H9 (cell line): ENCODE data around the gene PTPN23. TPM values are rescaled to one million over a fixed set of nuclear protein-coding genes. Genes with fewer than 3 reads are reported as not detected.

Experiments used
- DNase-seq: peaks from one replicate; pipeline ENCODE4 v3.0.0-alpha.2; 2017
- H2AFZ ChIP-seq: one replicate; pipeline ENCODE4 v1.6.1; 2013; ENCODE audit warnings: mild to moderate bottlenecking, low read length, control low read depth, moderate library complexity
- H2AK5ac ChIP-seq: 2 replicates; pipeline ENCODE4 v1.6.1; 2013; ENCODE audit warnings: low read length, control low read depth, mixed read lengths; ENCODE audit not compliant: insufficient read length
- H2BK120ac ChIP-seq: one replicate; pipeline ENCODE4 v1.6.1; 2013; ENCODE audit warnings: low read depth, mild to moderate bottlenecking, low read length, control low read depth, inconsistent platforms; ENCODE audit not compliant: poor library complexity, severe bottlenecking
- H2BK12ac ChIP-seq: 2 replicates; pipeline ENCODE4 v1.6.1; 2013; ENCODE audit warnings: low read length, control low read depth, mixed read lengths, low read depth; ENCODE audit not compliant: insufficient read length
- H2BK15ac ChIP-seq: 2 replicates; pipeline ENCODE4 v1.6.1; 2013; ENCODE audit warnings: low read depth, low read length, control low read depth
- H2BK20ac ChIP-seq: one replicate; pipeline ENCODE4 v1.6.1; 2013; ENCODE audit warnings: low read depth, mild to moderate bottlenecking, low read length, control low read depth, inconsistent platforms; ENCODE audit not compliant: poor library complexity, severe bottlenecking
- H2BK5ac ChIP-seq: 2 replicates; pipeline ENCODE4 v1.6.1; 2013; ENCODE audit warnings: low read length, control low read depth, mixed read lengths; ENCODE audit not compliant: insufficient read length
- H3K14ac ChIP-seq: 2 replicates; pipeline ENCODE4 v1.6.1; 2013; ENCODE audit warnings: low read length, control low read depth; ENCODE audit not compliant: insufficient read depth
- H3K18ac ChIP-seq: 2 replicates; pipeline ENCODE4 v1.6.1; 2013; ENCODE audit warnings: low read depth, mild to moderate bottlenecking, mixed read lengths, low read length, control low read depth; ENCODE audit not compliant: insufficient read length
- H3K23ac ChIP-seq: 2 replicates; pipeline ENCODE4 v1.6.1; 2013; ENCODE audit warnings: low read length, control low read depth, mixed read lengths, low read depth; ENCODE audit not compliant: insufficient read length
- H3K23me2 ChIP-seq: 2 replicates; pipeline ENCODE4 v1.6.1; 2013; ENCODE audit warnings: low read depth, mild to moderate bottlenecking, mixed read lengths, low read length, control low read depth; ENCODE audit not compliant: insufficient read length, poor library complexity, severe bottlenecking
- H3K27ac ChIP-seq: 2 replicates; pipeline ENCODE4 v1.5.1; 2013; ENCODE audit warnings: low read length, control low read depth, mixed read lengths, low read depth; ENCODE audit not compliant: insufficient read length
- H3K27me3 ChIP-seq: 2 replicates; pipeline ENCODE4 v1.6.1; 2013; ENCODE audit warnings: low read length, control low read depth, inconsistent platforms; ENCODE audit not compliant: insufficient read depth
- H3K4ac ChIP-seq: 2 replicates; pipeline ENCODE4 v1.6.1; 2013; ENCODE audit warnings: low read depth, mild to moderate bottlenecking, control low read depth, inconsistent platforms, low read length, moderate library complexity
- H3K4me1 ChIP-seq: 2 replicates; pipeline ENCODE4 v1.6.1; 2013; ENCODE audit warnings: low read length, control low read depth, inconsistent platforms; ENCODE audit not compliant: insufficient read depth
- H3K4me2 ChIP-seq: 2 replicates; pipeline ENCODE4 v1.6.1; 2013; ENCODE audit warnings: low read length, control low read depth, mixed read lengths; ENCODE audit not compliant: insufficient read length, insufficient read depth
- H3K56ac ChIP-seq: 2 replicates; pipeline ENCODE4 v1.6.1; 2013; ENCODE audit warnings: low read depth, mild to moderate bottlenecking, mixed read lengths, low read length, control low read depth; ENCODE audit not compliant: insufficient read length
- H3K79me1 ChIP-seq: 2 replicates; pipeline ENCODE4 v1.6.1; 2013; ENCODE audit warnings: low read depth, mild to moderate bottlenecking, moderate library complexity, low read length, control low read depth, inconsistent platforms; ENCODE audit not compliant: insufficient read depth, poor library complexity, severe bottlenecking
- H3K79me2 ChIP-seq: 2 replicates; pipeline ENCODE4 v1.6.1; 2013; ENCODE audit warnings: low read length, control low read depth, inconsistent platforms; ENCODE audit not compliant: insufficient read depth
- H3K9ac ChIP-seq: 2 replicates; pipeline ENCODE4 v1.6.1; 2013; ENCODE audit warnings: low read length, control low read depth, mixed read lengths; ENCODE audit not compliant: insufficient read length; ENCODE audit errors: extremely low read depth
- H3K9me3 ChIP-seq: one replicate; pipeline ENCODE4 v1.6.1; 2013; ENCODE audit warnings: low read depth, low read length, inconsistent platforms; ENCODE audit not compliant: control insufficient read depth
- H3T11ph ChIP-seq: one replicate; pipeline ENCODE4 v1.6.1; 2013; ENCODE audit warnings: mild to moderate bottlenecking, low read length, control low read depth, inconsistent platforms
- H4K20me1 ChIP-seq: one replicate; pipeline ENCODE4 v1.6.1; 2013; ENCODE audit not compliant: control insufficient read depth, insufficient read length, insufficient read depth
- H4K5ac ChIP-seq: 2 replicates; pipeline ENCODE4 v1.6.1; 2013; ENCODE audit warnings: low read depth, mild to moderate bottlenecking, mixed read lengths, low read length, control low read depth; ENCODE audit not compliant: insufficient read length
- H4K8ac ChIP-seq: replicated peaks from 2 replicates; pipeline ENCODE4 v1.6.1; 2013; ENCODE audit warnings: low read length, control low read depth, mixed read lengths, low read depth; ENCODE audit not compliant: insufficient read length
- H4K91ac ChIP-seq: 2 replicates; pipeline ENCODE4 v1.6.1; 2013; ENCODE audit warnings: low read depth, mild to moderate bottlenecking, moderate library complexity, mixed read lengths, low read length, control low read depth; ENCODE audit not compliant: insufficient read length
- H3K27ac Mint-ChIP-seq, 3 experiments: 2 replicates in 2 of 3; 3 replicates in 1 of 3; pipeline ENCODE4 v1.8.0; 2020 to 2021; ENCODE audit warnings: mixed read lengths in 3 of 3, mild to moderate bottlenecking in 1 of 3, moderate library complexity in 1 of 3
- H3K27me3 Mint-ChIP-seq: 2 replicates; pipeline ENCODE4 v1.8.0; 2021; ENCODE audit warnings: low read depth, mild to moderate bottlenecking, moderate library complexity, mixed read lengths
- H3K36me3 Mint-ChIP-seq, 3 experiments: 2 replicates in 2 of 3; 3 replicates in 1 of 3; pipeline ENCODE4 v1.8.0; 2020 to 2021; ENCODE audit warnings: low read depth in 3 of 3, mixed read lengths in 3 of 3; ENCODE audit not compliant: insufficient read depth in 1 of 3
- H3K4me1 Mint-ChIP-seq, 2 experiments: 2 replicates each; pipeline ENCODE4 v1.8.0; 2020; ENCODE audit warnings: mixed read lengths in 2 of 2
- H3K4me3 Mint-ChIP-seq, 2 experiments: 2 replicates in 1 of 2; 3 replicates in 1 of 2; pipeline ENCODE4 v1.8.0; 2020 to 2021; ENCODE audit warnings: mild to moderate bottlenecking in 2 of 2, mixed read lengths in 2 of 2, moderate library complexity in 1 of 2
- H3K9me3 Mint-ChIP-seq, 2 experiments: 2 replicates in 1 of 2; 3 replicates in 1 of 2; pipeline ENCODE4 v1.8.0; 2020; ENCODE audit warnings: mild to moderate bottlenecking in 2 of 2, mixed read lengths in 2 of 2, moderate library complexity in 1 of 2
- CTCF ChIP-seq: fragments of 200-600 bp; sonication (generic); conservative IDR thresholded peaks from 3 replicates; pipeline ENCODE4 v1.8.0; 2021; ENCODE audit warnings: antibody characterized with exemption, mild to moderate bottlenecking
- WGBS: extraction: QIAGEN DNeasy Blood & Tissue Kit; methylation state at CpG from one replicate; pipeline ENCODE4 v1.1.7; 2013; ENCODE audit warnings: missing lambda C conversion rate, low lambda C conversion rate, mixed read lengths; ENCODE audit not compliant: insufficient read length; ENCODE audit errors: extremely low coverage; 5-methylcytosine and 5-hydroxymethylcytosine counted together
- total RNA-seq: library from RNA; stranded (reverse); gene quantifications from 2 replicates; pipeline ENCODE4 v1.2.1, GENCODE V29; 2021

Gene PTPN23
- total RNA-seq, 1 experiment from 2014 or later = 42.2 TPM

- peaks cover 0 to 9% of the 10 kb centered on the region in 2 experiments; a peak in 4 of 5 replicates for H3K9me3 Mint-ChIP-seq
- TF ChIP-seq CTCF = no peak
- Histone ChIP-seq H3T11ph (no peak overlapping the region), H2BK20ac (no peak overlapping the region), H3K4me2 (no peak overlapping the region), H2BK5ac (no peak overlapping the region), H4K20me1 (peaks cover 2% of the 10 kb centered on the region), H3K18ac (no peak overlapping the region), H4K5ac (no peak overlapping the region), H4K91ac (no peak overlapping the region), H2BK15ac (no peak overlapping the region), H3K4ac (no peak overlapping the region), H2BK120ac (no peak overlapping the region), H4K8ac (no peak overlapping the region), H3K14ac (no peak overlapping the region), H3K79me2 (no peaks in the 10 kb centered on the region), H3K79me1 (no peaks in the 10 kb centered on the region), H3K23me2 (no peaks in the 10 kb centered on the region), H3K27ac (no peak overlapping the region), H3K4me1 (no peaks in the 10 kb centered on the region), H2AK5ac (no peak overlapping the region), H2BK12ac (no peak overlapping the region), H3K23ac (no peak overlapping the region), H3K9ac (no peak overlapping the region), H3K9me3 (no peaks in the 10 kb centered on the region), H2AFZ (no peak overlapping the region), H3K56ac (no peak overlapping the region), H3K27me3 (no peaks in the 10 kb centered on the region)
- no peak overlapping the region for H3K4me3 Mint-ChIP-seq
- no CpG with 5 or more reads among the region's 5 CpGs for WGBS
- H3K36me3 Mint-ChIP-seq = peaks cover 26 to 57% (median 50%) of the 10 kb centered on the region in 3 experiments
- H3K27me3 Mint-ChIP-seq = no peaks in the 10 kb centered on the region; the same call in 1 of the 2 replicates
- peaks cover 10 to 23% of the 10 kb centered on the region in 2 experiments for H3K4me1 Mint-ChIP-seq
- DNase-seq = no peak
- H3K27ac Mint-ChIP-seq = no peak overlapping the region; a peak in 1 of 7 replicates
These were observed 39.2 kb downstream of the PTPN23 start for GRCh38 chr3:47420044-47420430.
